ENCODE results near the gene ST6GALNAC1. TPM values are rescaled to one million over a fixed set of nuclear protein-coding genes. Genes with fewer than 3 reads are reported as not detected.

Gene ST6GALNAC1
- total RNA-seq, 2 donors from 2014 or later: 0.44 to 1.8 TPM

- peak in 1 of 2 donors; percentile 47 for DNase-seq
- H3K36me3 Mint-ChIP-seq (ENCODE audit: insufficient read depth in 2 of 2): peaks cover 1 to 5% of the 10 kb centered on the region in 2 donors
- H3K4me1 Mint-ChIP-seq (ENCODE audit: low read depth): peaks cover 1% of the 10 kb centered on the region
- H3K27me3 Mint-ChIP-seq (ENCODE audit: low read depth): peaks cover 57% of the 10 kb centered on the region
- peak in 1 of 2 donors; percentile 35 for ATAC-seq (replicated peaks in 1 of 2)
- H3K9me3 Mint-ChIP-seq: no peaks in the 10 kb centered on the region
- no peak overlapping the region for H3K27ac Mint-ChIP-seq
- H3K4me3 Mint-ChIP-seq: peak overlapping the region; percentile 80 to 84
Measured at GRCh38 chr17:76585033-76585648, 58.4 kb downstream of the ST6GALNAC1 start.

GRCh38 chr17:76584427-76585032 is 59.0 kb downstream of the ST6GALNAC1 start:
- no peak for ATAC-seq (replicated peaks in 1 of 2)
- peaks cover 1 to 5% of the 10 kb centered on the region in 2 donors for H3K36me3 Mint-ChIP-seq (ENCODE audit: insufficient read depth in 2 of 2)

GRCh38 chr17:76582660-76583059 is 60.9 kb downstream of the ST6GALNAC1 start:
- no peak overlapping the region for H3K4me3 Mint-ChIP-seq
- no peaks in the 10 kb centered on the region for H3K36me3 Mint-ChIP-seq (ENCODE audit: insufficient read depth in 2 of 2)
- peaks cover 13% of the 10 kb centered on the region for H3K4me1 Mint-ChIP-seq (ENCODE audit: low read depth)
- H3K27ac Mint-ChIP-seq: no peak overlapping the region
- H3K9me3 Mint-ChIP-seq: no peaks in the 10 kb centered on the region
- ATAC-seq (replicated peaks in 1 of 2) (no peak), DNase-seq (no peak)
- H3K27me3 Mint-ChIP-seq (ENCODE audit: low read depth): peaks cover 34% of the 10 kb centered on the region

More at GRCh38 chr17:76584427-76585032, 59.0 kb downstream of the ST6GALNAC1 start:
- DNase-seq: no peak
- Mint-ChIP-seq H3K4me3 (peak overlapping the region; percentile 80 to 84), H3K9me3 (no peaks in the 10 kb centered on the region), H3K4me1 (ENCODE audit: low read depth) (peaks cover 7% of the 10 kb centered on the region), H3K27ac (no peak overlapping the region), H3K27me3 (ENCODE audit: low read depth) (peaks cover 51% of the 10 kb centered on the region)

- H3K36me3 Mint-ChIP-seq (ENCODE audit: insufficient read depth in 2 of 2): no peaks in the 10 kb centered on the region
- peaks cover 13% of the 10 kb centered on the region for H3K4me1 Mint-ChIP-seq (ENCODE audit: low read depth)
- H3K27ac Mint-ChIP-seq: no peak overlapping the region
- H3K27me3 Mint-ChIP-seq (ENCODE audit: low read depth): peaks cover 25% of the 10 kb centered on the region
- no peak overlapping the region for H3K4me3 Mint-ChIP-seq
- H3K9me3 Mint-ChIP-seq: no peaks in the 10 kb centered on the region
- ATAC-seq (replicated peaks in 1 of 2): no peak
- no peak for DNase-seq
Measured at GRCh38 chr17:76581515-76581914, 62.0 kb downstream of the ST6GALNAC1 start.

GRCh38 chr17:76579281-76579680 is 64.3 kb downstream of the ST6GALNAC1 start:
- H3K27me3 Mint-ChIP-seq (ENCODE audit: low read depth): peaks cover 16% of the 10 kb centered on the region
- no peaks in the 10 kb centered on the region for H3K9me3 Mint-ChIP-seq
- H3K4me3 Mint-ChIP-seq: no peak overlapping the region
- DNase-seq (no peak), ATAC-seq (replicated peaks in 1 of 2) (peak; percentile 37 to 60)
- peaks cover 13% of the 10 kb centered on the region for H3K4me1 Mint-ChIP-seq (ENCODE audit: low read depth)
- no peaks in the 10 kb centered on the region for H3K36me3 Mint-ChIP-seq (ENCODE audit: insufficient read depth in 2 of 2)
- no peak overlapping the region for H3K27ac Mint-ChIP-seq

GRCh38 chr17:76578376-76578775 is 65.2 kb downstream of the ST6GALNAC1 start:
- Mint-ChIP-seq H3K9me3 (no peaks in the 10 kb centered on the region), H3K27me3 (ENCODE audit: low read depth) (peaks cover 9% of the 10 kb centered on the region), H3K27ac (no peak overlapping the region), H3K4me1 (ENCODE audit: low read depth) (peaks cover 13% of the 10 kb centered on the region), H3K36me3 (ENCODE audit: insufficient read depth in 2 of 2) (no peaks in the 10 kb centered on the region), H3K4me3 (no peak overlapping the region)
- DNase-seq (no peak), ATAC-seq (replicated peaks in 1 of 2) (no peak)

- ATAC-seq (replicated peaks in 1 of 2): no peak
- H3K4me1 Mint-ChIP-seq (ENCODE audit: low read depth): peaks cover 13% of the 10 kb centered on the region
Measured at GRCh38 chr17:76577876-76578275, 65.7 kb downstream of the ST6GALNAC1 start.

GRCh38 chr17:76576189-76576588 is 67.4 kb downstream of the ST6GALNAC1 start:
- H3K4me1 Mint-ChIP-seq (ENCODE audit: low read depth): peaks cover 13% of the 10 kb centered on the region
- no peak overlapping the region for H3K27ac Mint-ChIP-seq
- H3K4me3 Mint-ChIP-seq: no peak overlapping the region
- DNase-seq: no peak
- ATAC-seq (replicated peaks in 1 of 2): no peak
- H3K9me3 Mint-ChIP-seq: no peaks in the 10 kb centered on the region
- H3K36me3 Mint-ChIP-seq (ENCODE audit: insufficient read depth in 2 of 2): no peaks in the 10 kb centered on the region
- H3K27me3 Mint-ChIP-seq (ENCODE audit: low read depth): no peaks in the 10 kb centered on the region

More at GRCh38 chr17:76577876-76578275, 65.7 kb downstream of the ST6GALNAC1 start:
- no peak for DNase-seq
- Mint-ChIP-seq H3K4me3 (no peak overlapping the region), H3K27ac (no peak overlapping the region), H3K27me3 (ENCODE audit: low read depth) (peaks cover 7% of the 10 kb centered on the region), H3K9me3 (no peaks in the 10 kb centered on the region), H3K36me3 (ENCODE audit: insufficient read depth in 2 of 2) (no peaks in the 10 kb centered on the region)

GRCh38 chr17:76575570-76575969 is 68.0 kb downstream of the ST6GALNAC1 start:
- no peaks in the 10 kb centered on the region for H3K9me3 Mint-ChIP-seq
- H3K27ac Mint-ChIP-seq: no peak overlapping the region
- no peaks in the 10 kb centered on the region for H3K27me3 Mint-ChIP-seq (ENCODE audit: low read depth)
- H3K36me3 Mint-ChIP-seq (ENCODE audit: insufficient read depth in 2 of 2): no peaks in the 10 kb centered on the region
- no peak for DNase-seq
- peaks cover 13% of the 10 kb centered on the region for H3K4me1 Mint-ChIP-seq (ENCODE audit: low read depth)
- H3K4me3 Mint-ChIP-seq: no peak overlapping the region
- no peak for ATAC-seq (replicated peaks in 1 of 2)

Other genes with a start within 250 kb of the ST6GALNAC1 start
- 10 to 100 TPM; 21.5 to 22.8 TPM for gene UBE2O, start 190.6 kb downstream of the ST6GALNAC1 start, total RNA-seq
- gene AANAT, start 176.2 kb downstream of the ST6GALNAC1 start, total RNA-seq: not detected
- 10 to 100 TPM; 38.7 to 39.0 TPM for gene RHBDF2, start 142.3 kb downstream of the ST6GALNAC1 start, total RNA-seq
- gene CYGB, start 106.0 kb downstream of the ST6GALNAC1 start, total RNA-seq: under 1 TPM in 1 of 2 donors, not detected in 1; 0.44 TPM
- gene PRCD, start 103.7 kb downstream of the ST6GALNAC1 start, total RNA-seq: 1 to 10 TPM; 1.1 to 1.5 TPM
- 1 to 10 TPM; 1.0 to 1.2 TPM for gene ST6GALNAC2, start 57.9 kb downstream of the ST6GALNAC1 start, total RNA-seq
- gene MXRA7, start 67.2 kb upstream of the ST6GALNAC1 start, total RNA-seq: 10 to 100 TPM; 17.4 to 21.8 TPM
- 10 to 100 TPM; 56.5 to 67.2 TPM for gene JMJD6, start 82.8 kb upstream of the ST6GALNAC1 start, total RNA-seq
- gene METTL23, start 83.1 kb upstream of the ST6GALNAC1 start, total RNA-seq: 10 to 100 TPM; 25.4 to 30.7 TPM
- gene SRSF2, start 93.6 kb upstream of the ST6GALNAC1 start, total RNA-seq: 100 to 1,000 TPM; 260 to 275 TPM
- gene MFSD11, start 94.4 kb upstream of the ST6GALNAC1 start, total RNA-seq: 10 to 100 TPM; 34.8 to 43.1 TPM
- gene MGAT5B, start 224.6 kb upstream of the ST6GALNAC1 start, total RNA-seq: 1 to 10 TPM in 1 of 2 donors, under 1 TPM in 1; 0.28 to 1.4 TPM

Data from activated T-cell treated with anti-CD3 and anti-CD28 coated beads, Interleukin-2, amount 50 U/mL, for 72 hours (primary cell).